ENCODE measurements around the gene CHD9. TPM values are rescaled to one million over a fixed set of nuclear protein-coding genes. Genes with fewer than 3 reads are reported as not detected.
"Not testable (repeated sequence)": the region's sequence is repeated elsewhere in the genome, so short reads cannot be mapped to it uniquely, and the experiment has no call there.

CHD9 gene
- total RNA-seq, 1 donor from 2014 or later: 71.4 TPM

GRCh38 chr16:53278498-53278897, 223.7 kb downstream of the CHD9 start:
- DNase-seq (ENCODE audit: low spot score): not testable (repeated sequence)

GRCh38 chr16:53281280-53281679, 226.5 kb downstream of the CHD9 start:
- no peak for DNase-seq (ENCODE audit: low spot score)

- DNase-seq (ENCODE audit: low spot score): no peak
Observed at GRCh38 chr16:53281859-53282258, 227.1 kb downstream of the CHD9 start.

- no peak for DNase-seq (ENCODE audit: low spot score)
Observed at GRCh38 chr16:53282328-53282727, 227.5 kb downstream of the CHD9 start.

- DNase-seq (ENCODE audit: low spot score): no peak
Observed at GRCh38 chr16:53282975-53283946, 228.5 kb downstream of the CHD9 start.

GRCh38 chr16:53285236-53285635, 230.4 kb downstream of the CHD9 start:
- no peak for DNase-seq (ENCODE audit: low spot score)

- DNase-seq (ENCODE audit: low spot score): no peak
Observed at GRCh38 chr16:53290520-53290919, 235.7 kb downstream of the CHD9 start.

GRCh38 chr16:53291757-53292392, 237.1 kb downstream of the CHD9 start:
- no peak for DNase-seq (ENCODE audit: low spot score)

GRCh38 chr16:53297477-53297876, 242.7 kb downstream of the CHD9 start:
- no peak for DNase-seq (ENCODE audit: low spot score)

- DNase-seq (ENCODE audit: low spot score): no peak
Observed at GRCh38 chr16:53304334-53304733, 249.5 kb downstream of the CHD9 start.

- no peak for DNase-seq (ENCODE audit: low spot score)
Observed at GRCh38 chr16:53305743-53306142, 251.0 kb downstream of the CHD9 start.

- no peak for DNase-seq (ENCODE audit: low spot score)
Observed at GRCh38 chr16:53309457-53309856, 254.7 kb downstream of the CHD9 start.

GRCh38 chr16:53320992-53321391, 266.2 kb downstream of the CHD9 start:
- no peak for DNase-seq (ENCODE audit: low spot score)

- DNase-seq (ENCODE audit: low spot score): no peak
Observed at GRCh38 chr16:53323924-53324323, 269.1 kb downstream of the CHD9 start.

- DNase-seq (ENCODE audit: low spot score): not testable (repeated sequence)
Observed at GRCh38 chr16:53330991-53331390, 276.2 kb downstream of the CHD9 start.

GRCh38 chr16:53334581-53334980, 279.8 kb downstream of the CHD9 start:
- no peak for DNase-seq (ENCODE audit: low spot score)

GRCh38 chr16:53337294-53337693, 282.5 kb downstream of the CHD9 start:
- DNase-seq (ENCODE audit: low spot score): no peak

- no peak for DNase-seq (ENCODE audit: low spot score)
Observed at GRCh38 chr16:53341792-53342191, 287.0 kb downstream of the CHD9 start.

- no peak for DNase-seq (ENCODE audit: low spot score)
Observed at GRCh38 chr16:53355064-53355463, 300.3 kb downstream of the CHD9 start.

GRCh38 chr16:53356478-53357207, 301.9 kb downstream of the CHD9 start:
- no peak for DNase-seq (ENCODE audit: low spot score)

- DNase-seq (ENCODE audit: low spot score): no peak
Observed at GRCh38 chr16:53357208-53357586, 302.4 kb downstream of the CHD9 start.

GRCh38 chr16:53357955-53358354, 303.2 kb downstream of the CHD9 start:
- DNase-seq (ENCODE audit: low spot score): no peak

All from mucosa of gallbladder (tissue), 1 donor.